ENCODE measurements around the gene VSTM2L.

DNA sequence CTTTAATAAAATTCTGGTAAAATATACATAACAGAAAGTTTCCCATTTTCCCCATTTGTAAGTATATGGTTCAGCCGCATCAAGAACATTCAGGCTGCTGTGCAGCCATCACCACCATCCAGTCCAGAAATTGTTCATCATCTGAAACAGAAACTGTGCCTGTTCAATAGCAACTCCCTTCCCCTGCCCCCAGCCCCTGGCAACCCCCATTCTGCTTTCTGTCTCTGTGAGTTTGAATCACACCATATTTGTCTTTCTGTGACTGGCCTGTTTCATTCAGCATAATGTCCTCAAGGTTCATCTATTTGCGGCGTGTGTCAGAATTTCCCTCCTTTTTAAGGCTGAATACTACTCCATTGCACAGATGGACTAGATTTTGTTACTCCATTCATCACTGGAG is 19.1 kb downstream of the VSTM2L start:
- TF ChIP-seq ARNTL (CRISPR knock-in tag; IDR thresholded peaks at IDR 0.05; ENCODE audit: borderline replicate concordance, low read depth) (no peak), TSHZ2 (CRISPR knock-in tag; IDR thresholded peaks at IDR 0.05) (no peak), BACH2 (CRISPR knock-in tag; IDR thresholded peaks at IDR 0.05; ENCODE audit: borderline replicate concordance) (no peak), ESRRG (CRISPR knock-in tag; IDR thresholded peaks at IDR 0.05) (no peak)
